Measurements from ENCODE around the gene FOXO1.

FOXO1 gene

DNA sequence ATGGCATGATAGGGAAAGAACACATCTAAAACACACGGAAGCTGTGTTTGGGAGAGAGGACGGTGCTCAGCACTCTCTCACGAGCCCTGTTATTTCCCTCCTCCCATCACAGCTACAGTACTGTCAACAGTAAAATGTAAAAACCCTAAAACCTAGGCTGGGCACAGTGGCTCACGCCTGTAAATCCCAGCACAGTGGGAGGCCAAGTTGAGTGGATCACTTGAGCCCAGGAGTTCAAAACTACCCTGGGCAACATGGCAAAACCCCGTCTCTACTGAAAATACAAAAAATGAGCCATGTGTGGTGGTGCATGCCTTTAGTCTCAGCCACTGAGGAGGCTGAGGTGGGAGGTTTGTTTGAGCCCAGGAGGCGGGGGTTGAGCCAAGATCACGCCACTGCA lies 54.8 kb downstream of the FOXO1 start:
- ATAC-seq (no peak), DNase-seq (no peak)
- Mint-ChIP-seq H3K9me3 (peaks cover 0 to 6% of the 10 kb centered on the region in 2 donors), H3K4me1 (peaks cover 88% of the 10 kb centered on the region), H3K27ac (peak overlapping the region; percentile 70 to 87), H3K4me3 (peak overlapping the region; percentile 35 to 54), H3K27me3 (no peaks in the 10 kb centered on the region)

DNA sequence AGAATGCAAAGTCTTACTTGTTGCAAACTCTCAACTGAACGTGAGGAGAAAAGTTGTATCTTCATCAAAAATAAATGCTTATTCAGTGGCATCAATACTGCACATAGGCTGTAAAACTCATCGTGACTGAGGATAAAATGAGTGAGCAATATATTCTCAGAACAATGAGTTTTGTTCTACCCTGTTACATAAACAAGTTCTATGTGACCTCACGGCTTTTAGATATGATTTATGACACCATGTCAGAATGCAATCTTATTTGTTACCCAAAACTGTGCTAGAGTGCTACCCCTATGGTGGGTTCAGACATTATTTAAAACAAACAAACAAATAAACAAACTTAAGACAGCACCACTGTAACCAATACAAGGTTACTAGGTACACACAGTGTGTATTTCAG lies 55.4 kb downstream of the FOXO1 start:
- peak overlapping the region; percentile 43 to 70 for H3K27ac Mint-ChIP-seq
- H3K4me3 Mint-ChIP-seq = peak overlapping the region in 1 of 2 donors; percentile 39
- no peaks in the 10 kb centered on the region for H3K27me3 Mint-ChIP-seq
- H3K9me3 Mint-ChIP-seq = peaks cover 0 to 6% of the 10 kb centered on the region in 2 donors
- peaks cover 88% of the 10 kb centered on the region for H3K4me1 Mint-ChIP-seq
- DNase-seq (no peak), ATAC-seq (no peak)

DNA sequence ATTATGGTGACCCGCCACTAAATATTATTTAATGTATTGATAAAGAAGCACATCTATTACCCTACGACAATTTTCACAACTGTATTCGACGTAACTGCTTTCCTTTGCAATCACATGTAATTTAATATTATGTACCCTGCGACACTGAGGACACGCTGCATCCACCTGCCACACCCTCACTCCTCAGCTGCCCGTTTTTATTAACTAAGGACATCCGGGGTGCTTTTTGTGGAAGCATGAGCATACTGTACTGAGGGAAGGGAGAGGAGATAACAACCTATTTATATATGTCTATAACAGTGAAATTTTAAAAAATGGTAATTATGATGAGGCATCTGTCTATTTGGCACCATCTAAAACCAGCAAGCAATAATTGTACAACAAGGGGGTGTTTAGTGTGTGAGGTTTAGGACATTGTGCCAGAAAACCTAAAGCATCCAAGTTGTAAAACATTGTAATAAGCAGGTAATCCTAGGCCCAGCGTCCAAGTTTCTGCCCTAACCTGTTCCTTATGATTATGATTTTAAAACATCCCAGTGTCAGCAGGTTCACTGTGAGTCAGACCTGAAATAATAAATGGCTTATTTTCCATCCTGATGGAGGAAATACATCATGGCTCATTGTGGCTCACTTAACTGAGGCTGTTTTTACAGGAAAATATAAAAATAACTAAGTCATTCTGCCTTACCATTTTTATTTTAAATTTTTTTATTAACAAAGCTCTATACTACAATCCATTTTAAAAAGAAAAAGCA lies 56.3 kb downstream of the FOXO1 start:
- no peak for ATAC-seq
- H3K27me3 Mint-ChIP-seq = no peaks in the 10 kb centered on the region
- H3K4me3 Mint-ChIP-seq = peak overlapping the region in 1 of 2 donors; percentile 20
- H3K27ac Mint-ChIP-seq = peak overlapping the region; percentile 54 to 70
- peaks cover 88% of the 10 kb centered on the region for H3K4me1 Mint-ChIP-seq
- DNase-seq = no peak
- H3K9me3 Mint-ChIP-seq = peaks cover 0 to 6% of the 10 kb centered on the region in 2 donors

DNA sequence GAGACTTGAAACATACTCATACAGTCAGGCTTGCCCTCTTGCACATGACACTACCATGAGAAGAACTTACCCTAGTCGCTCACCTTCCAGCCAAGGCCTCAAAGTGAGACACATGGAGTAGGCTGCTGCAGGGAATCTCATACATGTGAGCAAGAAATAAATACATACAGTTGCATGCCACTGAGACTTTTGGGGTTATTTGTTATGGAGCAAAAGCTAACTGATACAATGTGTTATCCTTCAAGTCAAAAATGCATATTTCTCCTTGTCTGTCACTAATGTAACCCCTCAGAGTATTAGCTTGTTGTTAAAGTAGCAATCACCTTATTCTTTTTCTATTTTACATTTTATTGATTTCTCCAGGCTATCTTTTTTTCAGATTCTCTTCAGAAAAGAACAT lies 58.1 kb downstream of the FOXO1 start:
- H3K4me1 Mint-ChIP-seq = peaks cover 84% of the 10 kb centered on the region
- no peak for ATAC-seq
- no peaks in the 10 kb centered on the region for H3K27me3 Mint-ChIP-seq
- no peak for DNase-seq
- H3K4me3 Mint-ChIP-seq = no peak overlapping the region
- peaks cover 0 to 6% of the 10 kb centered on the region in 2 donors for H3K9me3 Mint-ChIP-seq
- H3K27ac Mint-ChIP-seq = peak overlapping the region in 1 of 2 donors; percentile 29

DNA sequence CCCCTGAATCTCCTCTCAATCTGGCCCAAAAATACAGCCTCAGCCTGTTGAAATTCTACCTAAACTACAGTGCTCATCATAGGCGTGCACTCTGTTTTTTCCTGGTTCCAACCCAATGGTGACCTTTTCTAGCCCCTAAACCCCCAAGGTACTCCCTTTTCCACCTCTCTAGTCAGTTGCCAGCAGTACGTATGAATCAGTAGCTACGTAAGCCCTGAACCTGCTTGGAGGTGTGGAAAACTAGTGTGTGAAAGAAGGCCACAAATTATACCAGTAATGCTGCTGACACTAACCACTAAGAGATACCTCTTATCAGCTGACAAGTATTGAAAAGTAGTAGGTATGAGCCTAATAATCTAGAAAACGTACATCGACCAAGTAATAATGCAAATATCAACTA lies 60.9 kb downstream of the FOXO1 start:
- peak overlapping the region; percentile 27 to 65 for H3K4me3 Mint-ChIP-seq
- H3K27ac Mint-ChIP-seq = peak overlapping the region; percentile 44 to 87
- H3K4me1 Mint-ChIP-seq = peaks cover 77% of the 10 kb centered on the region

DNA sequence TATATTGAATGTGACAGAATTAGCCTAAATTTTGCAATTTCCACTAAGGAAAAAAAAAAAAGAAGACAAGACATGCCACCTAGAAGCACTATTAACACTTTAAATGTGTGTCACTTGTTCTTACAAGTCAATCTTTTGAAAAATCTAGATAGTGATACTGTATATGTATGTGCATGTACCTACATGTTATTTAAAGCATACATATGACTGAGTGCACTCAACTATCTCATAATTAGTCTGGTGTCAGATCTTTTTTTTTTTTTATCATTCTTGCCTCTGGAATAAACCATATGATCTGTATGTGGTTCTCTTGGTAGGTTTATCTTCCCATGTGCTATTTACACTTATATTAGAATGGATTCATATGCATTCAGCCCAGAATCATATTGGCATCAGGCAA lies 62.3 kb downstream of the FOXO1 start:
- ATAC-seq (no peak), DNase-seq (no peak)
- H3K4me1 Mint-ChIP-seq = peaks cover 85% of the 10 kb centered on the region
- no peaks in the 10 kb centered on the region for H3K27me3 Mint-ChIP-seq
- no peak overlapping the region for H3K27ac Mint-ChIP-seq
- H3K4me3 Mint-ChIP-seq = peak overlapping the region in 1 of 2 donors; percentile 9
- peaks cover 0 to 6% of the 10 kb centered on the region in 2 donors for H3K9me3 Mint-ChIP-seq

More for the DNA sequence above, 60.9 kb downstream of the FOXO1 start:
- no peak for DNase-seq
- Mint-ChIP-seq H3K27me3 (no peaks in the 10 kb centered on the region), H3K9me3 (peaks cover 0 to 6% of the 10 kb centered on the region in 2 donors)
- ATAC-seq = peak; percentile 83

DNA sequence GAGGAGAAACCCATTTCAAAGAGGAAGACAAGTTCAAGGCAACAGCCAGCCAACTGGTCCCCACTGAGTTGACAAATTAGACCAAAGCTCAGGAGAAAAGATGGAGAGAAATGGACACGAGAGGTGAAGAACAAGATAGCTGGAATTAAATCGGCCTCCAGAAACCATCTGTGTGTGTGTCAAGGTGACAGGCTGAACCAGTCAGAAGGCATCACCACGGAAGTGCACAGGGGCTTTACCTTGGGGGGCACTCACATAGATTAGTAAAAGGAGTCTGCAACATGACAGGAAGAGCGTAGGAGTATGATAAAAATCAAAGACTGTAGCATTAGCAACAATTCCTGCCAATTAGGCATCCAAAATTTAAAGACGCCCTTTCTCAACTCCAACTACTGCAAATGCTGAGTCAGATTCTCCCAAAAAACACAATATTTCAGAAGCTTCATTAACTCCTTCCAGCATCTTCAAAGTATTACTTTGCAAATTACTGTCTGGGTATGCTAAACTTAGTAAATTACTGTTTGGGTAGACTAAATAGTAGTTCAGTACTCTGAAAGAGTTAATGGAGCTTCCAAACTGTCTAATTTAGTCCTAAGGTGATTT lies 66.2 kb downstream of the FOXO1 start:
- Mint-ChIP-seq H3K4me1 (peaks cover 88% of the 10 kb centered on the region), H3K4me3 (peak overlapping the region; percentile 74 to 84), H3K9me3 (no peaks in the 10 kb centered on the region), H3K27me3 (no peaks in the 10 kb centered on the region), H3K27ac (peak overlapping the region; percentile 3 to 93)
- DNase-seq = peak; percentile 39 to 58
- ATAC-seq = peak; percentile 90

DNA sequence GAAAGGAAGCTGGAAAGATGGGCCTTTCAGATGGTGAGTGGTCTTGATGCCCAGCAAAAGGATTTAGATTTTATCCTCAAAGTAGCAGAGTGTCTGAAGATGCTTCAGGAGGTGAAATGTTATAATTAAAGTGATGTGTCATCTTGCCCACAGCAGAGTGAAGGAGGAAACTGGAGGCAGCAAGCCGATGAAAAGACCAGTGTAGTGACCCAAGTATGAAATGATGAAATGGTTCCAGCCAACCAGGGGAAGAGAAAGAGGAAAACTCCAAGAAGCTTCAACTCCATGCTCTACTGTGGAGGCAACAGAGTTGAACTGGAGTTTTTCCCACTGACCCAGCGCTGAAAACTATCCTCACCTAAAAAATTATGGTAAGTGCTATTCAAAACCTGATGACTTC lies 66.7 kb downstream of the FOXO1 start:
- ATAC-seq (peak; percentile 65), DNase-seq (no peak)
- H3K4me3 Mint-ChIP-seq = peak overlapping the region; percentile 74 to 84
- H3K27ac Mint-ChIP-seq = peak overlapping the region; percentile 78 to 93
- no peaks in the 10 kb centered on the region for H3K9me3 Mint-ChIP-seq
- peaks cover 88% of the 10 kb centered on the region for H3K4me1 Mint-ChIP-seq
- no peaks in the 10 kb centered on the region for H3K27me3 Mint-ChIP-seq

DNA sequence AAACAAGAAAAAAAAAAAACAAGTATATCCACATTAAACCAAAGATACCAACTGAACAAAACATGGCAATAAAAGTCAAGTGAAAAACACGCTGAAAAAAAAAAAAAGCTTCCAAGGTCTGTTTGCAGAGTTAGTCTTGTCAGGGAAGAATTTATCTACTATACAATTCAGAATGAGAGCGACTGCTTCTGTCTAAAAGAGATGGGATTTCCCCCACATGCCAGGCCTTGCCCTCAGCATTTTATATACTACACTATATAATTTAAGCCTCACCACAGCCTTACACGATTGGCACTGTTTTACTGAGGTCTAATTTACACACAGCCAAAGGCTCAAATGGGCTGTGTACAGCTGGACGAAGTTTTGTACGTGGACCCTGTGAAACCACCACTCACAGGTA lies 67.3 kb downstream of the FOXO1 start:
- Mint-ChIP-seq H3K4me1 (peaks cover 89% of the 10 kb centered on the region), H3K27me3 (no peaks in the 10 kb centered on the region), H3K4me3 (peak overlapping the region; percentile 74 to 84), H3K9me3 (no peaks in the 10 kb centered on the region), H3K27ac (peak overlapping the region; percentile 64 to 93)
- DNase-seq = no peak
- peak; percentile 56 for ATAC-seq

DNA sequence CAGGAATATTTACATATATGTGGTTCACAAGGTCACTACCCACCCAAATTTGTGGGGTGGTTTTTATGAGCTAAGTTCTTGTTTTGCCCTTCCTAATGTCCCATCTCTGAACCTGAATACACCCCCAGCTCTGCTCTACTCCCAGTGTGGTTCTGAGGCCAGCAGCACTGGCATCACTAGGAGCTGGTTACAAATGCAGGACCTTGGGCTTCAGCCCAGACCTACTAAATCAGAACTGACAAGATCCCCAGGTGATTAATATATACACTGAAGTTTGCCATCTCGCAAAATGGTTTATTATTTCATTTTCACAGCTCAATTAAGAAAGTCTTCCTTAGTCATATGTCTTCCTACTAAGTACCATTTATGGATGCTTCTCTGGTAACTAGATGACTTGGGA lies 67.9 kb downstream of the FOXO1 start:
- peak overlapping the region; percentile 64 to 93 for H3K27ac Mint-ChIP-seq
- no peak for ATAC-seq

DNA sequence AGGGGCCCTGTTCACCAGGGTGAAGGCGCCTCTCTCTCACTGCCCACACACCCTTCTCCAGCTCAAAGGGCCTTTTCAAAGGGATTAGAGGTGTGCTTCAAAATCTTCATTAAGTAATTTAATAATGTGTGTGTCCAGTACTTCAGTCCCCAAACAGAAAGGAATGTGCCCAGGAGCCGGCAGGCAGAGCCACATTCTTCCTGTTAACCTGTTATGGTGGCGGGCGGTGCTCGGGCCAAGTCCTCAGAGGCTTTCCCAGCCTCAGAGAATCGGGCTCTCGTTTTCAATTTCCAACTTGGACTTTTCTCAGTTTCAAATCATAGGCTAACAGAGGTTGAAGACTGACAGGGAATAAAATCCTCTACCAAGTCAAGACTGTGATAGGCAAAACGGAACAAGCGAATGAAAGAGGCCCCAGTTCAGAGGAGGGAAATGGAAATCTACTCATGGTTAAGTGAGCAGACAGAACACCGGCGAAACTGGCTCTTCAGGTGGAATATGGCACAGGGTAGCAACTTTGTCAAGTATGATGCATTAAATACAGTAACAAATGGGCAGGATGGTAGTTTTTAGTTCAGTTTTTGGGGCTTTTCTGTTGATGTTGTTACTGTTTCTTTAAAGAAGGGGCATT lies 68.6 kb downstream of the FOXO1 start:
- no peak for DNase-seq
- ATAC-seq = no peak
- Mint-ChIP-seq H3K27ac (peak overlapping the region; percentile 93 to 97), H3K4me1 (peaks cover 90% of the 10 kb centered on the region), H3K27me3 (no peaks in the 10 kb centered on the region), H3K4me3 (peak overlapping the region; percentile 74 to 84), H3K9me3 (no peaks in the 10 kb centered on the region)

More for the DNA sequence above, 67.9 kb downstream of the FOXO1 start:
- H3K27me3 Mint-ChIP-seq = no peaks in the 10 kb centered on the region
- peaks cover 89% of the 10 kb centered on the region for H3K4me1 Mint-ChIP-seq
- DNase-seq = no peak
- no peaks in the 10 kb centered on the region for H3K9me3 Mint-ChIP-seq
- peak overlapping the region; percentile 74 to 84 for H3K4me3 Mint-ChIP-seq

DNA sequence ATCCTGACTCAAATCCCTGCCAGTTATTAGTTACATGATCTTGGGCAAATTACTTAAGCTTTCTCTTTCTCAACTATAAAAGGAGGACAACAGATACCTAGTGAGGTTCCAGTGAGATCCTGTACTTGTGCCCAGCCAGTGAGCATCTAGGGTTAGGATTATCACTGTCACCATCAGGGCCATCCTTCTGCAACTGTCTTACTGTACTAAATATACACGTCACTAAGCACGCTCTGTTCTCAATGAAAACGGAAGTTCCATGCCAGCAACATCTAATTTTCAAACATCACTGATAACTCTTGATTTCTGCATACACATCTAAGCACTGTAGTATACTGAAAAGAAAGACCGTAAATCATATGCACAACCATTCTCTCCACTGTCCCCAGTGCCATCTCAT lies 70.0 kb downstream of the FOXO1 start:
- Mint-ChIP-seq H3K4me3 (peak overlapping the region; percentile 61 to 84), H3K4me1 (peaks cover 93% of the 10 kb centered on the region), H3K27me3 (no peaks in the 10 kb centered on the region), H3K9me3 (no peaks in the 10 kb centered on the region), H3K27ac (peak overlapping the region; percentile 41 to 65)
- peak; percentile 48 for ATAC-seq
- no peak for DNase-seq

DNA sequence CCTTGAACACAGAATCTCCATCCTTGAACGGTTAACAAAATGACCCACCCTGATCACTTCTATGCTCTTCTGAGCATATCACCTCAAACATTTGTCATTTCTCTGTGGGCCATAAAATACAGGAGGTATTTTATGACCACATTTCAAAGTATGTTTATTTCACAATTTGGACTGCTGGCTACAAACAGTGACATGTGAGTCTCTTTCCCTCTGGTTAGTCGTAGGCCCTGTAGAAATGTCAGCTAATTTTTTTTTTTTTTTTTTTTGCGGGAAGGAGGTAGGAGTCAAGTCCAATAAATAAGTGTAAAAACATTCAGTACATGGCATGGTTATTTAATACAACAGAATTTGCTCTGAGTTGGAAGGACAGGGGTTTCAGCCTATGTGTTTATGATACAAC lies 70.7 kb downstream of the FOXO1 start:
- ATAC-seq = no peak
- Mint-ChIP-seq H3K4me3 (no peak overlapping the region), H3K4me1 (peaks cover 96% of the 10 kb centered on the region)

DNA sequence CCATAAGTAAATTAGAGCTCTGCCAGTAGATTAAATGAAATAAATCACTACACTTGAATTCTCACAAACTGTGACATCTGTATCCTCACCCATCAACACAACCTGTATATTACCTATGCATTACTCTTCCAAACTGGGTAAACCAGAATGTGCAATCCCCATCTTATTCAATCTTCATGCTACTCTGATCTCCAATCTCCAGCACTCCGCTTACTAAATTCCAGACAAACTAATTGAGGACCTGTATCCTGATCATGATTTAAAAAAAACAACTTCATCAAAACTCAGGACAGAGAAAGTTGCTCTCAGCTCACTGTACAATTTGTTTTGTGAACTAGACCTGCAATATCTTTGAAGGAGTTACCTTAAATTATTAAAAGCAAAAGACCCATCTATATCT lies 74.4 kb downstream of the FOXO1 start:
- ATAC-seq = no peak
- Mint-ChIP-seq H3K27me3 (no peaks in the 10 kb centered on the region), H3K4me1 (peaks cover 96% of the 10 kb centered on the region), H3K4me3 (peak overlapping the region in 1 of 2 donors; percentile 4), H3K9me3 (no peaks in the 10 kb centered on the region), H3K27ac (no peak overlapping the region)
- DNase-seq = no peak

More for the DNA sequence above, 70.7 kb downstream of the FOXO1 start:
- H3K27me3 Mint-ChIP-seq = no peaks in the 10 kb centered on the region
- H3K27ac Mint-ChIP-seq = peak overlapping the region; percentile 13 to 22
- no peak for DNase-seq
- no peaks in the 10 kb centered on the region for H3K9me3 Mint-ChIP-seq

DNA sequence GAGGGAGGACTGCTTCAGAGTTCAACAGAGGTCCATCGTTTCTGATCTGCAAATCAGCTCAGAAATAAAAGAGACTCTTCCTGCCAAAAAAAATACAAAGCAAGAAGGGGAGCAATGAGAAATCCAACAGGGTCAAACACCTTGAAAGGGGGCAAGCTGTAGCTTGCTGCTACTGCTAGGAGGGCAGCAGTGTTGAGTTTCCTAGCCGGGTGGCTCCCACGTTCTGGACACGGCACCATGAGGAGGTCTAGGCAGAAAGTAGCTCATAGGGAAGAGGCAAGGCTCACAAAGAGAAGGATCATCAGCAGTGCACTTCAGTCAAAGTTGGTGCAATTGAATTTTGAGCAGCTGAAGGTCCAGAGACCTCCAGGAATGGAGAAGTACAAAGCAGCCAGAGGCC lies 75.3 kb downstream of the FOXO1 start:
- no peaks in the 10 kb centered on the region for H3K27me3 Mint-ChIP-seq
- H3K9me3 Mint-ChIP-seq = no peaks in the 10 kb centered on the region
- ATAC-seq (no peak), DNase-seq (no peak)
- H3K27ac Mint-ChIP-seq = peak overlapping the region; percentile 83 to 88
- H3K4me3 Mint-ChIP-seq = peak overlapping the region in 1 of 2 donors; percentile 63
- H3K4me1 Mint-ChIP-seq = peaks cover 96% of the 10 kb centered on the region

Data from stimulated activated naive CD8-positive, alpha-beta T cell treated with anti-CD3 and anti-CD28 coated beads, Interleukin-15, amount 100 ng/mL, for 72 hours (primary cell).